ENCODE data around the gene NGF.

- TF ChIP-seq GATA2 (IDR thresholded peaks at IDR 0.05; ENCODE audit: low read depth, low read length) (no peak), GATA3 (IDR thresholded peaks at IDR 0.05; ENCODE audit: low read depth, low read length) (no peak)
Observed at GRCh38 chr1:115329965-115330364, 8.1 kb downstream of the NGF start.
